BLaER1 (cell line): ENCODE data around the gene PATE1.
A peak's percentile ranks its signal among the peaks of the same experiment; 100 is the strongest.
"Not testable (repeated sequence)": the region's sequence is repeated elsewhere in the genome, so short reads cannot be mapped to it uniquely, and the experiment has no call there.

Experiments used
- H3K27ac ChIP-seq: shearing (Covaris generic); formaldehyde crosslinking; 2 replicates; pipeline ENCODE4 v1.8.1; 2022
- H3K27me3 ChIP-seq: shearing (Covaris generic); formaldehyde crosslinking; 2 replicates; pipeline ENCODE4 v1.8.1; 2022
- H3K36me3 ChIP-seq: shearing (Covaris generic); formaldehyde crosslinking; 2 replicates; pipeline ENCODE4 v1.8.1; 2022
- H3K4me1 ChIP-seq: shearing (Covaris generic); formaldehyde crosslinking; 2 replicates; pipeline ENCODE4 v1.8.1; 2022
- H3K4me2 ChIP-seq: shearing (Covaris generic); formaldehyde crosslinking; 2 replicates; pipeline ENCODE4 v1.8.1; 2022
- H3K4me3 ChIP-seq: shearing (Covaris generic); formaldehyde crosslinking; 2 replicates; pipeline ENCODE4 v1.8.1; 2022
- H3K9ac ChIP-seq: shearing (Covaris generic); formaldehyde crosslinking; 2 replicates; pipeline ENCODE4 v1.8.1; 2022
- H3K9me3 ChIP-seq: shearing (Covaris generic); formaldehyde crosslinking; 2 replicates; pipeline ENCODE4 v1.8.1; 2022
- H4K20me1 ChIP-seq: shearing (Covaris generic); formaldehyde crosslinking; 2 replicates; pipeline ENCODE4 v1.8.1; 2022
- Cebpa-rat ChIP-seq: shearing (Covaris generic); IDR thresholded peaks from 2 replicates; pipeline ENCODE4 v1.8.1; 2022

PATE1 gene, protein sequence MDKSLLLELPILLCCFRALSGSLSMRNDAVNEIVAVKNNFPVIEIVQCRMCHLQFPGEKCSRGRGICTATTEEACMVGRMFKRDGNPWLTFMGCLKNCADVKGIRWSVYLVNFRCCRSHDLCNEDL

DNA sequence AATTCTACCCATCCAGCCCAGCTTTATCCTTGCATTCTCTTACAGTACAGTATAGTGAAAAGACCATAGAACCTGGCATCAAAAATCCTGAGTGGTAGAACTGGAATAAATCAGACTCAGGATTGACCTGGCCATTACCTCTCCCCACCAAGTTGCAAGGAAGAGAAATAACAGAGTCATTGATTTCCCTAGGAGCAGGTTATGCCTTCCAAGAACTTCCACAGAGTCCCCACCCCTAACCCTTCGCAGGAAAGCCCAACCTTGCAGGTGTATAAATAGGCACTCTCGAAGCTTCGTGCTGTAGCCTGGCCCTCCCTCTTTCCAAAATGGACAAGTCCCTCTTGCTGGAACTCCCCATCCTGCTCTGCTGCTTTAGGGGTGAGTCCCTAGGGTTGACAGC lies at the start of gene PATE1:
PATE1 (plus strand) TSS at position 301 of the 400 bp plus-strand sequence; CDS start at position 327, 26 bp downstream.
- Histone ChIP-seq H3K27ac (no peak within 1 kb of the TSS), H3K36me3 (no peaks in the 10 kb centered on the region), H3K9me3 (no peaks in the 10 kb centered on the region), H3K9ac (no peak within 1 kb of the TSS), H3K4me1 (no peaks in the 10 kb centered on the region), H3K4me2 (no peak within 1 kb of the TSS), H4K20me1 (no peaks in the 10 kb centered on the region), H3K4me3 (no peak within 1 kb of the TSS), H3K27me3 (no peaks in the 10 kb centered on the region)
- no peak for TF ChIP-seq Cebpa-rat

DNA sequence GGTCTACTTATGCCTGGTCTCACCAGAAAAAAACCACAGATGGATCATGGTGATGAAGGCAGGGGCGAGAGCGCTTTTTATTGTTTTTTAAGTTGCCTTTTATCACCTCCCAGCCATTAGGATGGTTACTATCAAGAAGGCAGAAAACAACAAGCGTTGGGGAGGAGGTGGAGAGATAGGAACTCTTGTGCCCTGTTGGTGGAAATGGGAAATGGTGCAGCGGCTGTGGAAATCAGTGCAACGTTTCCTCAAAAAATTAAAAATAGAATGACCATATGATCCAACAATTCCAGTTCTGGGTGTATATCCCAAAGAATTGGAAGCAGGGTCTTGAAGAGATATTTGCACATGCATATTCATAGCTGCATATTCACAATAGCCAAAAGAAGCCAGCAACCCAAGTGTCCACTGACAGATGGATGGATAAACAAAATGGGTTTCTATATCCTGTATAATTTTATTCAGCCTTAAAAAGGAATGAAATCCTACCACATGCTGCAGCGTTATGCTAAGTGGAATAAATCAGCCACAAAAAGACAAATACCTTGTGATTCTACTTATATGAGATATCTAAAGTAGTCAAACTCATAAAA lies 45.0 kb upstream of the PATE1 start:
- H3K4me1 ChIP-seq, result peaks cover 29% of the 10 kb centered on the region
- H3K4me3 ChIP-seq, result no peak overlapping the region
- no peak for TF ChIP-seq Cebpa-rat
- no peaks in the 10 kb centered on the region for H3K36me3 ChIP-seq
- peak overlapping the region; percentile 87; the same call in 1 of the 2 replicates for H3K27ac ChIP-seq
- H4K20me1 ChIP-seq, result no peaks in the 10 kb centered on the region
- H3K4me2 ChIP-seq, result peak overlapping the region; percentile 84
- no peak overlapping the region for H3K9ac ChIP-seq
- no peaks in the 10 kb centered on the region for H3K27me3 ChIP-seq
- peaks cover 23% of the 10 kb centered on the region for H3K9me3 ChIP-seq

GRCh38 chr11:125701858-125702621 lies 44.0 kb upstream of the PATE1 start:
- Histone ChIP-seq H3K4me3 (0 out of 2 replicates have a peak overlapping the region, but pooled peaks have one; percentile 0), H3K27me3 (no peaks in the 10 kb centered on the region), H3K36me3 (no peaks in the 10 kb centered on the region), H3K9me3 (peaks cover 23% of the 10 kb centered on the region), H4K20me1 (no peaks in the 10 kb centered on the region), H3K4me2 (peak overlapping the region; percentile 84), H3K27ac (peak overlapping the region; percentile 87), H3K9ac (peak overlapping the region; percentile 56; the same call in 1 of the 2 replicates), H3K4me1 (peaks cover 29% of the 10 kb centered on the region)
- no peak for TF ChIP-seq Cebpa-rat

GRCh38 chr11:125704686-125705085 lies 41.4 kb upstream of the PATE1 start:
- not testable (repeated sequence) for H3K4me3 ChIP-seq, H3K27me3 ChIP-seq, H3K4me2 ChIP-seq

DNA sequence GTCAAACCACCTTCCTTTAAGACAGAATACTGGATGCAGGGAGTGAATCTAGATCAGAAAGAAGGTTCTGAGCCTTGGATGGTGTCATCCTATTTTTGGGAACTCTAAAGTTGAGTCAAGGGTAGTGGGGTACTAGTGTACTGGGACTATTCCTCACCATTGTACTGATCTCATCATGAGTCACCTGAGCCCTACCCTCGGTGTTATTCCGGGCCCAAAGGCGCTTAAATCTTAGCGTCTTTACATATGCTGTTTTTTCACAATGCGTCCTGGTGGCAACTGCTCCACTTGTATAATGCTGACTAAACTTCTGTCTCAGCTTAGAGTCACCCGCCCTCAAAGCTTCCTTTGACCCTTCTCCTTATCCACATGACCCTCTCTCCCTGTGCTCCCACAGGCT lies 25.3 kb upstream of the PATE1 start:
- peaks cover 14% of the 10 kb centered on the region for H3K4me1 ChIP-seq
- no peak overlapping the region for H3K27ac ChIP-seq
- no peak overlapping the region for H3K4me3 ChIP-seq
- H3K9me3 ChIP-seq, result peaks cover 10% of the 10 kb centered on the region
- H3K9ac ChIP-seq, result no peak overlapping the region
- no peaks in the 10 kb centered on the region for H4K20me1 ChIP-seq
- no peak for TF ChIP-seq Cebpa-rat
- no peaks in the 10 kb centered on the region for H3K27me3 ChIP-seq
- no peak overlapping the region for H3K4me2 ChIP-seq
- no peaks in the 10 kb centered on the region for H3K36me3 ChIP-seq

More at GRCh38 chr11:125704686-125705085, 41.4 kb upstream of the PATE1 start:
- Histone ChIP-seq H3K4me1 (peaks cover 29% of the 10 kb centered on the region), H3K9me3 (peaks cover 29% of the 10 kb centered on the region)
- H3K9ac ChIP-seq, H3K36me3 ChIP-seq, H4K20me1 ChIP-seq, H3K27ac ChIP-seq: not testable (repeated sequence)

- TF ChIP-seq Cebpa-rat, result no peak
- H3K36me3 ChIP-seq, result no peaks in the 10 kb centered on the region
- peaks cover 5% of the 10 kb centered on the region for H3K4me1 ChIP-seq
- no peak overlapping the region for H3K4me3 ChIP-seq
- H4K20me1 ChIP-seq, result no peaks in the 10 kb centered on the region
- no peaks in the 10 kb centered on the region for H3K9me3 ChIP-seq
- no peak overlapping the region for H3K4me2 ChIP-seq
- no peaks in the 10 kb centered on the region for H3K27me3 ChIP-seq
- no peak overlapping the region for H3K27ac ChIP-seq
- no peak overlapping the region for H3K9ac ChIP-seq
These were observed 22.0 kb upstream of the PATE1 start for GRCh38 chr11:125724125-125724524.

- no peaks in the 10 kb centered on the region for H3K27me3 ChIP-seq
- no peak for TF ChIP-seq Cebpa-rat
These were observed 17.1 kb upstream of the PATE1 start for GRCh38 chr11:125728969-125729368.

GRCh38 chr11:125740617-125741016 lies 5.5 kb upstream of the PATE1 start:
- Histone ChIP-seq H3K36me3 (no peaks in the 10 kb centered on the region), H3K4me1 (no peaks in the 10 kb centered on the region), H3K27me3 (no peaks in the 10 kb centered on the region)

More at GRCh38 chr11:125728969-125729368, 17.1 kb upstream of the PATE1 start:
- Histone ChIP-seq H3K9ac (no peak overlapping the region), H3K27ac (no peak overlapping the region), H3K36me3 (no peaks in the 10 kb centered on the region), H3K9me3 (no peaks in the 10 kb centered on the region), H3K4me1 (peaks cover 25% of the 10 kb centered on the region), H3K4me3 (no peak overlapping the region), H3K4me2 (peak overlapping the region; percentile 66), H4K20me1 (no peaks in the 10 kb centered on the region)

DNA sequence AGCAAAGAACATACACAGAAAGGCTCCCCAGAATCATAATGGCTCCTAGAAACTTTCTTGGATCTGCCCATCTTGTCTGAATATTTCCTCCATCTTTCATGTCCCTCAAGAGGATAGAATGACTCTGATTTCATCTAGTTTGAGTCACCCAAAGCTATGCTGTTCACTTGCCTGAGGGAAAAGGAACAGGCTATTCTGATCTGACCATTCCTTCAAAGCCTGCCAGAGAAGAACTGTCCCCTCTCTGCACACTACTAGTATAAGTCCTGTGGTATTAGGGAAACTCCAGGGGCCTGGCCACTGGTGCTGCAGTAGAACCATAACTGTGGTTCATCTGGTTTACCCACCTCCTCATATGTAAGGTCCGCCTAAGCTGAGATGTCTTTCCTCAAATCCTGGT lies 2.4 kb upstream of the PATE1 start:
- Histone ChIP-seq H4K20me1 (no peaks in the 10 kb centered on the region), H3K9me3 (no peaks in the 10 kb centered on the region)

More at GRCh38 chr11:125740617-125741016, 5.5 kb upstream of the PATE1 start:
- H3K9ac ChIP-seq, result no peak overlapping the region
- H3K9me3 ChIP-seq, result no peaks in the 10 kb centered on the region
- no peak overlapping the region for H3K4me2 ChIP-seq
- no peak overlapping the region for H3K27ac ChIP-seq
- H3K4me3 ChIP-seq, result no peak overlapping the region
- H4K20me1 ChIP-seq, result no peaks in the 10 kb centered on the region
- TF ChIP-seq Cebpa-rat, result no peak

GRCh38 chr11:125750629-125751028 lies 4.5 kb downstream of the PATE1 start:
- no peaks in the 10 kb centered on the region for H3K4me1 ChIP-seq
- H3K27ac ChIP-seq, result no peak overlapping the region
- H3K4me2 ChIP-seq, result no peak overlapping the region
- H3K9me3 ChIP-seq, result no peaks in the 10 kb centered on the region
- no peaks in the 10 kb centered on the region for H3K36me3 ChIP-seq
- no peaks in the 10 kb centered on the region for H4K20me1 ChIP-seq
- no peaks in the 10 kb centered on the region for H3K27me3 ChIP-seq
- no peak overlapping the region for H3K4me3 ChIP-seq
- TF ChIP-seq Cebpa-rat, result no peak
- H3K9ac ChIP-seq, result no peak overlapping the region

More for the DNA sequence above, 2.4 kb upstream of the PATE1 start:
- no peaks in the 10 kb centered on the region for H3K36me3 ChIP-seq
- H3K27me3 ChIP-seq, result no peaks in the 10 kb centered on the region
- H3K27ac ChIP-seq, result no peak overlapping the region
- no peak overlapping the region for H3K4me2 ChIP-seq
- H3K9ac ChIP-seq, result no peak overlapping the region
- TF ChIP-seq Cebpa-rat, result no peak
- no peak overlapping the region for H3K4me3 ChIP-seq
- no peaks in the 10 kb centered on the region for H3K4me1 ChIP-seq
